GM23338 (cell line): Measurements from ENCODE around the gene MAST2. TPM values are rescaled to one million over a fixed set of nuclear protein-coding genes. Genes with fewer than 3 reads are reported as not detected.
"Not testable (repeated sequence)": the region's sequence is repeated elsewhere in the genome, so short reads cannot be mapped to it uniquely, and the experiment has no call there.

Source experiments
- ATAC-seq: fragments of 200-7000 bp; cut with Tn5 transposase; 3 replicates; pipeline ENCODE4 v1.9.1; 2020
- DNase-seq: peaks from one replicate; pipeline ENCODE4 v3.0.0-alpha.2; 2015; ENCODE audit warnings: low spot score
- H2AFZ ChIP-seq: fragments of 200-600 bp; sonication (generic); 2 replicates; pipeline ENCODE4 v1.8.0; 2016; ENCODE audit warnings: antibody characterized with exemption, mild to moderate bottlenecking, moderate library complexity
- H3F3A ChIP-seq: fragments of 200-600 bp; sonication (generic); replicated peaks from 2 replicates; pipeline ENCODE4 v1.8.0; 2017; ENCODE audit warnings: antibody characterized with exemption, mixed run types, low read depth
- H3K27ac ChIP-seq: fragments of 200-600 bp; sonication (generic); 2 replicates; pipeline ENCODE4 v1.6.1; 2016; ENCODE audit warnings: low read depth
- H3K27me3 ChIP-seq: fragments of 200-600 bp; sonication (generic); 2 replicates; pipeline ENCODE4 v1.8.0; 2016; ENCODE audit warnings: mild to moderate bottlenecking, mixed run types, moderate library complexity; ENCODE audit not compliant: insufficient read depth
- H3K36me3 ChIP-seq: fragments of 200-600 bp; sonication (generic); 2 replicates; pipeline ENCODE4 v1.8.0; 2016; ENCODE audit warnings: mild to moderate bottlenecking; ENCODE audit not compliant: insufficient read depth
- H3K4me1 ChIP-seq: fragments of 200-600 bp; sonication (generic); 2 replicates; pipeline ENCODE4 v1.8.0; 2016; ENCODE audit warnings: mild to moderate bottlenecking, moderate library complexity; ENCODE audit not compliant: insufficient read depth
- H3K4me2 ChIP-seq: fragments of 200-600 bp; sonication (generic); 2 replicates; pipeline ENCODE4 v1.7.1; 2017; ENCODE audit warnings: mixed run types
- H3K4me3 ChIP-seq: fragments of 200-600 bp; sonication (generic); 2 replicates; pipeline ENCODE4 v1.6.1; 2016; ENCODE audit warnings: mixed run types
- H3K79me2 ChIP-seq: fragments of 200-600 bp; sonication (generic); replicated peaks from 2 replicates; pipeline ENCODE4 v1.8.0; 2017; ENCODE audit warnings: mild to moderate bottlenecking; ENCODE audit not compliant: insufficient read depth
- H3K9me2 ChIP-seq: fragments of 200-600 bp; sonication (generic); 2 replicates; pipeline ENCODE4 v1.8.0; 2017; ENCODE audit not compliant: insufficient read depth
- H4K20me1 ChIP-seq: fragments of 200-600 bp; sonication (generic); replicated peaks from 2 replicates; pipeline ENCODE4 v1.8.0; 2017; ENCODE audit warnings: mild to moderate bottlenecking; ENCODE audit not compliant: insufficient read depth
- H3K27ac Mint-ChIP-seq: 2 replicates; pipeline ENCODE4 v1.8.0; 2020; ENCODE audit warnings: inconsistent platforms, mild to moderate bottlenecking, moderate library complexity, mixed read lengths
- H3K27me3 Mint-ChIP-seq: 3 replicates; pipeline ENCODE4 v1.8.0; 2022; ENCODE audit warnings: low read depth, mild to moderate bottlenecking, moderate library complexity, mixed read lengths, inconsistent platforms; ENCODE audit not compliant: insufficient read depth, poor library complexity
- H3K36me3 Mint-ChIP-seq: 3 replicates; pipeline ENCODE4 v1.8.0; 2021; ENCODE audit warnings: low read depth, mild to moderate bottlenecking, inconsistent platforms, moderate library complexity, mixed read lengths
- H3K4me1 Mint-ChIP-seq: 3 replicates; pipeline ENCODE4 v1.8.0; 2020; ENCODE audit warnings: mild to moderate bottlenecking, inconsistent platforms, mixed read lengths
- H3K4me3 Mint-ChIP-seq: 3 replicates; pipeline ENCODE4 v1.8.0; 2021; ENCODE audit warnings: moderate library complexity, mild to moderate bottlenecking, inconsistent platforms, mixed read lengths
- H3K9me3 Mint-ChIP-seq: 3 replicates; pipeline ENCODE4 v1.8.0; 2020; ENCODE audit warnings: moderate library complexity, mild to moderate bottlenecking, inconsistent platforms, mixed read lengths
- CREB1 ChIP-seq: fragments of 250-450 bp; sonication (Bioruptor Pico); IDR thresholded peaks from 2 replicates; pipeline ENCODE4 v1.5.0; 2020; ENCODE audit warnings: low read depth, mild to moderate bottlenecking, moderate library complexity
- EZH2phosphoT487 ChIP-seq: fragments of 200-600 bp; sonication (generic); IDR thresholded peaks from one replicate; pipeline ENCODE4 v1.8.1; 2018; ENCODE audit warnings: antibody characterized with exemption; ENCODE audit not compliant: unreplicated experiment
- JUNB ChIP-seq: IDR thresholded peaks from one replicate; pipeline ENCODE4 v1.6.1; 2016; ENCODE audit warnings: antibody characterized with exemption; ENCODE audit not compliant: unreplicated experiment
- NANOG ChIP-seq: IDR thresholded peaks from 2 replicates; pipeline ENCODE4 v1.6.1; 2016; ENCODE audit warnings: antibody characterized with exemption, borderline replicate concordance
- STAT1 ChIP-seq: IDR thresholded peaks from one replicate; pipeline ENCODE4 v1.6.1; 2016; ENCODE audit warnings: antibody characterized with exemption; ENCODE audit not compliant: unreplicated experiment
- ZNF114 ChIP-seq: fragments of 250-450 bp; sonication (Bioruptor Pico); IDR thresholded peaks from 2 replicates; pipeline ENCODE4 v1.5.0; 2020; ENCODE audit warnings: mild to moderate bottlenecking, moderate library complexity
- ZNF331 ChIP-seq: fragments of 250-450 bp; sonication (Bioruptor Pico); IDR thresholded peaks from 2 replicates; pipeline ENCODE4 v1.5.0; 2020; ENCODE audit warnings: low read depth, mild to moderate bottlenecking, moderate library complexity
- ZNF462 ChIP-seq: fragments of 250-450 bp; sonication (Bioruptor Pico); IDR thresholded peaks from 2 replicates; pipeline ENCODE4 v1.5.0; 2020; ENCODE audit warnings: mild to moderate bottlenecking, moderate library complexity
- polyA plus RNA-seq: library from polyadenylated mRNA; unstranded; fragments of >200 nt; fragmentation: Nextera tagmentation; extraction: Ambion mirVana; gene quantifications from 2 replicates; pipeline ENCODE4 v1.2.1, GENCODE V29; 2016
- total RNA-seq: library from RNA; depleted of rRNA; stranded (reverse); fragments of >200 nt; shearing (Covaris generic); gene quantifications from 2 replicates; pipeline ENCODE4 v1.2.3, GENCODE V29; 2014
- TF ChIP-seq, protein P1 (sequence below): IDR thresholded peaks from one replicate; pipeline ENCODE4 v1.6.1; 2018; ENCODE audit warnings: antibody characterized with exemption; ENCODE audit not compliant: unreplicated experiment

The MAST2 gene
- total and polyA plus RNA-seq, 2 experiments from 2014 or later: 11.5 to 57.7 TPM

GRCh38 chr1:46056325-46056724, 252.9 kb downstream of the MAST2 start (continued):
- TF ChIP-seq JUNB (no peak), NANOG (no peak), STAT1 (no peak)

- H3K4me1 Mint-ChIP-seq, DNase-seq, H3K27me3 Mint-ChIP-seq, H3K27ac Mint-ChIP-seq, H3K9me2 ChIP-seq, H3K4me1 ChIP-seq, H3K4me3 ChIP-seq, H4K20me1 ChIP-seq, H3K36me3 ChIP-seq, H3K9me3 Mint-ChIP-seq, H3K27ac ChIP-seq, H2AFZ ChIP-seq, H3K27me3 ChIP-seq, H3K4me3 Mint-ChIP-seq, H3F3A ChIP-seq, ATAC-seq, H3K4me2 ChIP-seq, H3K79me2 ChIP-seq: not testable (repeated sequence)
- peaks cover 40% of the 10 kb centered on the region for H3K36me3 Mint-ChIP-seq
These were observed 253.8 kb downstream of the MAST2 start for GRCh38 chr1:46057215-46057614.

DNA sequence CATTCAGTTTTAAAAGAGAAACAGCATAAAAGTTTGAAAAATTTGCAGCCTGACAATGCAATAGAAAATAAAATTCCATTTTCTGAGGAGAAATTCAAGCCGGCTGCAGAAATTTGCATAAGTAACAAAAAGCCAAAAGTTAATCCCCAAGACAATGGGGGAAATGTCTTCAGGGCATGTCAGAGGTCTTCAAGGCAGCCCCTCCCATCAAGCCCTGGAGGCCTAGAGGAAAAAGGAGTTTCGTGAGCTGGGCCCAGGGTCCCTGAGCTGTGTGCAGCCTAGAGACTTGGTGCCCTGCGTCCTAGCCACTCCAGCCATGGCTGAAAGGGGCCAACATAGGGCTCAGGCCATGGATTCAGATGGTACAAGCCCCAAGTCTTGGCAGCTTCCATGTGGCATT, 254.4 kb downstream of the MAST2 start:
- H2AFZ ChIP-seq: no peak overlapping the region
- Mint-ChIP-seq H3K27ac (no peak overlapping the region), H3K4me1 (no peaks in the 10 kb centered on the region), H3K36me3 (peaks cover 40% of the 10 kb centered on the region), H3K27me3 (peaks cover 3% of the 10 kb centered on the region), H3K4me3 (no peak overlapping the region), H3K9me3 (peaks cover 7% of the 10 kb centered on the region; the same call in 2 of the 3 replicates)
- peaks cover 3% of the 10 kb centered on the region; the same call in 1 of the 2 replicates for H3K36me3 ChIP-seq
- H3K27me3 ChIP-seq: no peaks in the 10 kb centered on the region
- no peak overlapping the region for H3K4me2 ChIP-seq
- no peaks in the 10 kb centered on the region; the same call in 1 of the 2 replicates for H3K79me2 ChIP-seq
- no peak overlapping the region for H3K4me3 ChIP-seq
- no peak overlapping the region for H3K27ac ChIP-seq
- H4K20me1 ChIP-seq: no peaks in the 10 kb centered on the region; the same call in none of the 2 replicates
- DNase-seq (no peak), ATAC-seq (no peak)
- H3K4me1 ChIP-seq: no peaks in the 10 kb centered on the region
- no peaks in the 10 kb centered on the region for H3K9me2 ChIP-seq
- no peaks in the 10 kb centered on the region for H3F3A ChIP-seq
- TF ChIP-seq STAT1: no peak
- no peak for TF ChIP-seq ZNF331 (CRISPR knock-in tag)
- TF ChIP-seq, protein P1, sequence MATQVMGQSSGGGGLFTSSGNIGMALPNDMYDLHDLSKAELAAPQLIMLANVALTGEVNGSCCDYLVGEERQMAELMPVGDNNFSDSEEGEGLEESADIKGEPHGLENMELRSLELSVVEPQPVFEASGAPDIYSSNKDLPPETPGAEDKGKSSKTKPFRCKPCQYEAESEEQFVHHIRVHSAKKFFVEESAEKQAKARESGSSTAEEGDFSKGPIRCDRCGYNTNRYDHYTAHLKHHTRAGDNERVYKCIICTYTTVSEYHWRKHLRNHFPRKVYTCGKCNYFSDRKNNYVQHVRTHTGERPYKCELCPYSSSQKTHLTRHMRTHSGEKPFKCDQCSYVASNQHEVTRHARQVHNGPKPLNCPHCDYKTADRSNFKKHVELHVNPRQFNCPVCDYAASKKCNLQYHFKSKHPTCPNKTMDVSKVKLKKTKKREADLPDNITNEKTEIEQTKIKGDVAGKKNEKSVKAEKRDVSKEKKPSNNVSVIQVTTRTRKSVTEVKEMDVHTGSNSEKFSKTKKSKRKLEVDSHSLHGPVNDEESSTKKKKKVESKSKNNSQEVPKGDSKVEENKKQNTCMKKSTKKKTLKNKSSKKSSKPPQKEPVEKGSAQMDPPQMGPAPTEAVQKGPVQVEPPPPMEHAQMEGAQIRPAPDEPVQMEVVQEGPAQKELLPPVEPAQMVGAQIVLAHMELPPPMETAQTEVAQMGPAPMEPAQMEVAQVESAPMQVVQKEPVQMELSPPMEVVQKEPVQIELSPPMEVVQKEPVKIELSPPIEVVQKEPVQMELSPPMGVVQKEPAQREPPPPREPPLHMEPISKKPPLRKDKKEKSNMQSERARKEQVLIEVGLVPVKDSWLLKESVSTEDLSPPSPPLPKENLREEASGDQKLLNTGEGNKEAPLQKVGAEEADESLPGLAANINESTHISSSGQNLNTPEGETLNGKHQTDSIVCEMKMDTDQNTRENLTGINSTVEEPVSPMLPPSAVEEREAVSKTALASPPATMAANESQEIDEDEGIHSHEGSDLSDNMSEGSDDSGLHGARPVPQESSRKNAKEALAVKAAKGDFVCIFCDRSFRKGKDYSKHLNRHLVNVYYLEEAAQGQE: no peak
- no peak for TF ChIP-seq ZNF114
- TF ChIP-seq CREB1 (CRISPR knock-in tag): no peak
- no peak for TF ChIP-seq ZNF462 (CRISPR knock-in tag)
- TF ChIP-seq JUNB: no peak
- TF ChIP-seq EZH2phosphoT487: no peak
